ENCODE results near the gene MRFAP1L1.

GRCh38 chr4:6699903-6700302, 9.8 kb downstream of the MRFAP1L1 start:
- TF ChIP-seq CTCF (IDR thresholded peaks at IDR 0.05) = no peak
- no peak for TF ChIP-seq POLR2A (IDR thresholded peaks at IDR 0.05)
